HepG2 (cell line): ENCODE measurements around the gene RSKR. TPM values are rescaled to one million over a fixed set of nuclear protein-coding genes. Genes with fewer than 3 reads are reported as not detected.
A peak's percentile ranks its signal among the peaks of the same experiment; 100 is the strongest.

Source experiments
- ARID5B ChIP-seq: IDR thresholded peaks from 2 replicates; pipeline ENCODE4 v1.4.0; 2020; ENCODE audit warnings: mild to moderate bottlenecking, missing genetic modification reagents
- ETV5 ChIP-seq: IDR thresholded peaks from 2 replicates; pipeline ENCODE4 v1.6.1; 2018; ENCODE audit warnings: missing biosample characterization, missing genetic modification reagents, inconsistent platforms, borderline replicate concordance
- KMT2B ChIP-seq: IDR thresholded peaks from 2 replicates; pipeline ENCODE4 v1.6.1; 2016; ENCODE audit warnings: missing genetic modification reagents, missing compliant biosample characterization
- MBNL3 ChIP-seq: fragments of 250-450 bp; sonication (Bioruptor Pico); conservative IDR thresholded peaks from 2 replicates; pipeline ENCODE4 v1.8.0; 2022; ENCODE audit warnings: mild to moderate bottlenecking, inconsistent platforms
- PAWR ChIP-seq: sonication (generic); formaldehyde crosslinking; IDR thresholded peaks from 2 replicates; pipeline ENCODE4 v1.4.0; 2020; ENCODE audit warnings: missing genetic modification reagents, mild to moderate bottlenecking, borderline replicate concordance
- ZNF709 ChIP-seq: sonication (generic); formaldehyde crosslinking; IDR thresholded peaks from 2 replicates; pipeline ENCODE4 v1.5.0; 2020; ENCODE audit warnings: mild to moderate bottlenecking, missing genetic modification reagents
- ZNF788 ChIP-seq: sonication (generic); formaldehyde crosslinking; IDR thresholded peaks from 2 replicates; pipeline ENCODE4 v1.5.0; 2020; ENCODE audit warnings: mild to moderate bottlenecking, missing genetic modification reagents, borderline replicate concordance
- polyA plus RNA-seq, 8 experiments: library from polyadenylated mRNA; depleted of rRNA in 3 of 8; stranded (reverse) in 7 of 8; unstranded in 1 of 8; fragments of >200 nt; fragmentation: Illumina TruSeq in 4 of 8; extraction: Trizol in 4 of 8; gene quantifications; 2 replicates each; pipeline versions ENCODE4 v1.2.1 to v1.2.3, GENCODE V29; 2011 to 2016; ENCODE audit warnings: low read depth in 4 of 8, missing spikeins in 1 of 8, mixed read lengths in 1 of 8; ENCODE audit not compliant: insufficient read depth in 1 of 8
- total RNA-seq, 5 experiments: library from RNA; depleted of rRNA; stranded (reverse); fragments of >200 nt; fragmentation: Illumina TruSeq; extraction: Trizol; gene quantifications; 2 replicates each; pipeline ENCODE4 v1.2.3, GENCODE V29; 2016; ENCODE audit warnings: low read depth in 1 of 5
- TF ChIP-seq, protein P1 (sequence below): sonication (generic); formaldehyde crosslinking; IDR thresholded peaks from 2 replicates; pipeline ENCODE4 v1.9.0; 2021; ENCODE audit warnings: mild to moderate bottlenecking, missing genetic modification reagents
- TF ChIP-seq, protein P2 (sequence below): sonication (generic); formaldehyde crosslinking; IDR thresholded peaks from 2 replicates; pipeline ENCODE4 v1.9.0; 2022; ENCODE audit warnings: low read depth, missing genetic modification reagents
- TF ChIP-seq, protein P3 (sequence below): sonication (generic); formaldehyde crosslinking; IDR thresholded peaks from 2 replicates; pipeline ENCODE4 v1.5.1; 2020; ENCODE audit warnings: missing genetic modification reagents, mild to moderate bottlenecking, borderline replicate concordance
- TF ChIP-seq, protein P4 (sequence below): sonication (generic); formaldehyde crosslinking; IDR thresholded peaks from 2 replicates; pipeline ENCODE4 v1.4.0; 2020; ENCODE audit warnings: missing genetic modification reagents, borderline replicate concordance

The RSKR gene
- total and polyA plus RNA-seq, 2 of the 13 experiments (the other 11 are each of a cell fraction or from before 2014, with no cell fraction given): 5.0 to 10.4 TPM

GRCh38 chr17:28661635-28662526 is 47.9 kb upstream of the RSKR start, which contains the start of the genes SDF2 and SUPT6H (continued):
- TF ChIP-seq, protein P1, sequence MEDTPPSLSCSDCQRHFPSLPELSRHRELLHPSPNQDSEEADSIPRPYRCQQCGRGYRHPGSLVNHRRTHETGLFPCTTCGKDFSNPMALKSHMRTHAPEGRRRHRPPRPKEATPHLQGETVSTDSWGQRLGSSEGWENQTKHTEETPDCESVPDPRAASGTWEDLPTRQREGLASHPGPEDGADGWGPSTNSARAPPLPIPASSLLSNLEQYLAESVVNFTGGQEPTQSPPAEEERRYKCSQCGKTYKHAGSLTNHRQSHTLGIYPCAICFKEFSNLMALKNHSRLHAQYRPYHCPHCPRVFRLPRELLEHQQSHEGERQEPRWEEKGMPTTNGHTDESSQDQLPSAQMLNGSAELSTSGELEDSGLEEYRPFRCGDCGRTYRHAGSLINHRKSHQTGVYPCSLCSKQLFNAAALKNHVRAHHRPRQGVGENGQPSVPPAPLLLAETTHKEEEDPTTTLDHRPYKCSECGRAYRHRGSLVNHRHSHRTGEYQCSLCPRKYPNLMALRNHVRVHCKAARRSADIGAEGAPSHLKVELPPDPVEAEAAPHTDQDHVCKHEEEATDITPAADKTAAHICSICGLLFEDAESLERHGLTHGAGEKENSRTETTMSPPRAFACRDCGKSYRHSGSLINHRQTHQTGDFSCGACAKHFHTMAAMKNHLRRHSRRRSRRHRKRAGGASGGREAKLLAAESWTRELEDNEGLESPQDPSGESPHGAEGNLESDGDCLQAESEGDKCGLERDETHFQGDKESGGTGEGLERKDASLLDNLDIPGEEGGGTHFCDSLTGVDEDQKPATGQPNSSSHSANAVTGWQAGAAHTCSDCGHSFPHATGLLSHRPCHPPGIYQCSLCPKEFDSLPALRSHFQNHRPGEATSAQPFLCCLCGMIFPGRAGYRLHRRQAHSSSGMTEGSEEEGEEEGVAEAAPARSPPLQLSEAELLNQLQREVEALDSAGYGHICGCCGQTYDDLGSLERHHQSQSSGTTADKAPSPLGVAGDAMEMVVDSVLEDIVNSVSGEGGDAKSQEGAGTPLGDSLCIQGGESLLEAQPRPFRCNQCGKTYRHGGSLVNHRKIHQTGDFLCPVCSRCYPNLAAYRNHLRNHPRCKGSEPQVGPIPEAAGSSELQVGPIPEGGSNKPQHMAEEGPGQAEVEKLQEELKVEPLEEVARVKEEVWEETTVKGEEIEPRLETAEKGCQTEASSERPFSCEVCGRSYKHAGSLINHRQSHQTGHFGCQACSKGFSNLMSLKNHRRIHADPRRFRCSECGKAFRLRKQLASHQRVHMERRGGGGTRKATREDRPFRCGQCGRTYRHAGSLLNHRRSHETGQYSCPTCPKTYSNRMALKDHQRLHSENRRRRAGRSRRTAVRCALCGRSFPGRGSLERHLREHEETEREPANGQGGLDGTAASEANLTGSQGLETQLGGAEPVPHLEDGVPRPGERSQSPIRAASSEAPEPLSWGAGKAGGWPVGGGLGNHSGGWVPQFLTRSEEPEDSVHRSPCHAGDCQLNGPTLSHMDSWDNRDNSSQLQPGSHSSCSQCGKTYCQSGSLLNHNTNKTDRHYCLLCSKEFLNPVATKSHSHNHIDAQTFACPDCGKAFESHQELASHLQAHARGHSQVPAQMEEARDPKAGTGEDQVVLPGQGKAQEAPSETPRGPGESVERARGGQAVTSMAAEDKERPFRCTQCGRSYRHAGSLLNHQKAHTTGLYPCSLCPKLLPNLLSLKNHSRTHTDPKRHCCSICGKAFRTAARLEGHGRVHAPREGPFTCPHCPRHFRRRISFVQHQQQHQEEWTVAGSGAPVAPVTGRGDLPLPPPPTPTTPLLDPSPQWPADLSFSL (CRISPR knock-in tag): no peak
- TF ChIP-seq MBNL3 (CRISPR knock-in tag) (no peak), ETV5 (CRISPR knock-in tag) (no peak; the same call in 1 of the 2 replicates), ARID5B (no peak), KMT2B (CRISPR knock-in tag) (peak; percentile 93), ZNF709 (CRISPR knock-in tag) (0 out of 2 replicates have a peak, but pooled peaks have one; percentile 59), ZNF788 (CRISPR knock-in tag) (peak; percentile 64; the same call in 1 of the 2 replicates), PAWR (CRISPR knock-in tag) (no peak)
- TF ChIP-seq, protein P2, sequence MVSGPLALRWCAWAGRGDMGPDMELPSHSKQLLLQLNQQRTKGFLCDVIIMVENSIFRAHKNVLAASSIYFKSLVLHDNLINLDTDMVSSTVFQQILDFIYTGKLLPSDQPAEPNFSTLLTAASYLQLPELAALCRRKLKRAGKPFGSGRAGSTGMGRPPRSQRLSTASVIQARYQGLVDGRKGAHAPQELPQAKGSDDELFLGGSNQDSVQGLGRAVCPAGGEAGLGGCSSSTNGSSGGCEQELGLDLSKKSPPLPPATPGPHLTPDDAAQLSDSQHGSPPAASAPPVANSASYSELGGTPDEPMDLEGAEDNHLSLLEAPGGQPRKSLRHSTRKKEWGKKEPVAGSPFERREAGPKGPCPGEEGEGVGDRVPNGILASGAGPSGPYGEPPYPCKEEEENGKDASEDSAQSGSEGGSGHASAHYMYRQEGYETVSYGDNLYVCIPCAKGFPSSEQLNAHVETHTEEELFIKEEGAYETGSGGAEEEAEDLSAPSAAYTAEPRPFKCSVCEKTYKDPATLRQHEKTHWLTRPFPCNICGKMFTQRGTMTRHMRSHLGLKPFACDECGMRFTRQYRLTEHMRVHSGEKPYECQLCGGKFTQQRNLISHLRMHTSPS (CRISPR knock-in tag): no peak
- TF ChIP-seq, protein P3, sequence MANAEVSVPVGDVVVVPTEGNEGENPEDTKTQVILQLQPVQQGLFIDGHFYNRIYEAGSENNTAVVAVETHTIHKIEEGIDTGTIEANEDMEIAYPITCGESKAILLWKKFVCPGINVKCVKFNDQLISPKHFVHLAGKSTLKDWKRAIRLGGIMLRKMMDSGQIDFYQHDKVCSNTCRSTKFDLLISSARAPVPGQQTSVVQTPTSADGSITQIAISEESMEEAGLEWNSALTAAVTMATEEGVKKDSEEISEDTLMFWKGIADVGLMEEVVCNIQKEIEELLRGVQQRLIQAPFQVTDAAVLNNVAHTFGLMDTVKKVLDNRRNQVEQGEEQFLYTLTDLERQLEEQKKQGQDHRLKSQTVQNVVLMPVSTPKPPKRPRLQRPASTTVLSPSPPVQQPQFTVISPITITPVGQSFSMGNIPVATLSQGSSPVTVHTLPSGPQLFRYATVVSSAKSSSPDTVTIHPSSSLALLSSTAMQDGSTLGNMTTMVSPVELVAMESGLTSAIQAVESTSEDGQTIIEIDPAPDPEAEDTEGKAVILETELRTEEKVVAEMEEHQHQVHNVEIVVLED (CRISPR knock-in tag): peak; percentile 99
- TF ChIP-seq, protein P4, sequence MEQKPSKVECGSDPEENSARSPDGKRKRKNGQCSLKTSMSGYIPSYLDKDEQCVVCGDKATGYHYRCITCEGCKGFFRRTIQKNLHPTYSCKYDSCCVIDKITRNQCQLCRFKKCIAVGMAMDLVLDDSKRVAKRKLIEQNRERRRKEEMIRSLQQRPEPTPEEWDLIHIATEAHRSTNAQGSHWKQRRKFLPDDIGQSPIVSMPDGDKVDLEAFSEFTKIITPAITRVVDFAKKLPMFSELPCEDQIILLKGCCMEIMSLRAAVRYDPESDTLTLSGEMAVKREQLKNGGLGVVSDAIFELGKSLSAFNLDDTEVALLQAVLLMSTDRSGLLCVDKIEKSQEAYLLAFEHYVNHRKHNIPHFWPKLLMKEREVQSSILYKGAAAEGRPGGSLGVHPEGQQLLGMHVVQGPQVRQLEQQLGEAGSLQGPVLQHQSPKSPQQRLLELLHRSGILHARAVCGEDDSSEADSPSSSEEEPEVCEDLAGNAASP (CRISPR knock-in tag): no peak
